GM12864 (cell line): Measurements from ENCODE around the gene PLA2G4D.

Experiments used
- DNase-seq: peaks from one replicate; pipeline ENCODE4 v3.0.0-alpha.2; 2011; ENCODE audit warnings: low read depth
- H3K4me3 ChIP-seq: 2 replicates; pipeline ENCODE4 v1.5.1; 2011; ENCODE audit warnings: mild to moderate bottlenecking, low read depth, low read length, control low read depth
- TF ChIP-seq, protein P1 (sequence below): IDR thresholded peaks from 2 replicates; pipeline ENCODE4 v1.5.1; 2011; ENCODE audit warnings: low read depth, mild to moderate bottlenecking, moderate library complexity, low read length, control low read depth, inconsistent platforms; ENCODE audit errors: missing control alignments

PLA2G4D gene

DNA sequence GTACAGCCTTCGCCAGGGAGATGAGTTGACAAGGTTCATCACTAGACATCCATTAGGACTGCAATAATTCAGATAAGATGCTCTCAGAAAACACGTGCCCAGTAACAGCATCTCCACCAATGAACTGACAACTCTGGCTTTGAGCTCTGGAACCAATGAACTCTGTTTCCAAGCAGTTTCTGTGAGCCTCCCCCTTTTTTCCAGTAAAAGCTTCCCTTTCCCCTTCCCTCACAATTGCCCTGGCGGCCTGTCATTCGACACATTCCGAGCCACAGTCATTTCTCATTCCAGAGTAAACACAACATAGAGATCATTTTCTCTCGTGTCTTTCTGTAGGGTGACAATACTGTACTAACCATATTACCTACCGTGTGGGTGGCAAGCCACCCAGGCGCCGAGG, 3.6 kb downstream of the PLA2G4D start:
- TF ChIP-seq, protein P1, sequence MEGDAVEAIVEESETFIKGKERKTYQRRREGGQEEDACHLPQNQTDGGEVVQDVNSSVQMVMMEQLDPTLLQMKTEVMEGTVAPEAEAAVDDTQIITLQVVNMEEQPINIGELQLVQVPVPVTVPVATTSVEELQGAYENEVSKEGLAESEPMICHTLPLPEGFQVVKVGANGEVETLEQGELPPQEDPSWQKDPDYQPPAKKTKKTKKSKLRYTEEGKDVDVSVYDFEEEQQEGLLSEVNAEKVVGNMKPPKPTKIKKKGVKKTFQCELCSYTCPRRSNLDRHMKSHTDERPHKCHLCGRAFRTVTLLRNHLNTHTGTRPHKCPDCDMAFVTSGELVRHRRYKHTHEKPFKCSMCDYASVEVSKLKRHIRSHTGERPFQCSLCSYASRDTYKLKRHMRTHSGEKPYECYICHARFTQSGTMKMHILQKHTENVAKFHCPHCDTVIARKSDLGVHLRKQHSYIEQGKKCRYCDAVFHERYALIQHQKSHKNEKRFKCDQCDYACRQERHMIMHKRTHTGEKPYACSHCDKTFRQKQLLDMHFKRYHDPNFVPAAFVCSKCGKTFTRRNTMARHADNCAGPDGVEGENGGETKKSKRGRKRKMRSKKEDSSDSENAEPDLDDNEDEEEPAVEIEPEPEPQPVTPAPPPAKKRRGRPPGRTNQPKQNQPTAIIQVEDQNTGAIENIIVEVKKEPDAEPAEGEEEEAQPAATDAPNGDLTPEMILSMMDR, result no peak
- no peak overlapping the region for H3K4me3 ChIP-seq
- no peak for DNase-seq

DNA sequence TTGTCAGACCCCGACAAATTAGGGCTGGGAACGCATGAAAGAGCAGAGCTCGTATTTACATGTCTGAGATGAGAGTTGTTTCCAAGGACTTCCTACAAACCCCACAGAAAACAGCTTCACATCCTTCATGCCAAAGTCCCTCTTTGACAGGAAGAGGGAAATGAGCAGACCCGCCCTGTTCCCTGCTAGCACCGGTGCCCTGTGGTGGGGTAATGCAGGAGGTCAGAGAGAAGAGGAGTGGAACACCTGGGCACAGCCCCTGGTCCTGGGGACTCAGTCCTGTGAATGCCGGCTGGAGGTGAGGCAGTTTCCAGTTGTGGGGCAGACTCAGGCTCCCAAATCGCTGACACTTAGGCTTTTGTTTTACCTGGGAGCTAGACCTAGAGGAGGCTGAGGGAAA, 4.0 kb downstream of the PLA2G4D start:
- TF ChIP-seq, protein P1, result no peak
- H3K4me3 ChIP-seq, result no peak overlapping the region
- no peak for DNase-seq

DNA sequence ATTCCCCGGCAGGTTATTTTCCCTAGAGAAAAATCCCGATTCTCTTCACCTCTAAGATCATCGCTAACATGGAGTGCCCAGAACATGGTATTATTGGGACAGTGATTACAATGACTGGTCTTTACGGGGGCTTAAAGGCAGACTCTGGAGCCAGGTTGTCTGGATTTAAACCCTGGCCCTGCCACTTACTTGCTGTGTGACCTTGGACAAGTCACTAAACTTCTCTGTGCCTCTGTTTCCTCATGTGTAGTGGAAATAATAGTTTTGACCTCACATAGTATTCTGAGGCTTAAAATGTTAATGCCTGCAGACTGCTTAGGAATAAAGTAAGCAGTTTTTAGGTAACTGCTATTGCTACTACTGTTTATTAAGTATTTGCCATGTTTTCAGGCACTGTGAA, 4.4 kb downstream of the PLA2G4D start:
- H3K4me3 ChIP-seq, result no peak overlapping the region
- TF ChIP-seq, protein P1, result no peak
- DNase-seq, result no peak

DNA sequence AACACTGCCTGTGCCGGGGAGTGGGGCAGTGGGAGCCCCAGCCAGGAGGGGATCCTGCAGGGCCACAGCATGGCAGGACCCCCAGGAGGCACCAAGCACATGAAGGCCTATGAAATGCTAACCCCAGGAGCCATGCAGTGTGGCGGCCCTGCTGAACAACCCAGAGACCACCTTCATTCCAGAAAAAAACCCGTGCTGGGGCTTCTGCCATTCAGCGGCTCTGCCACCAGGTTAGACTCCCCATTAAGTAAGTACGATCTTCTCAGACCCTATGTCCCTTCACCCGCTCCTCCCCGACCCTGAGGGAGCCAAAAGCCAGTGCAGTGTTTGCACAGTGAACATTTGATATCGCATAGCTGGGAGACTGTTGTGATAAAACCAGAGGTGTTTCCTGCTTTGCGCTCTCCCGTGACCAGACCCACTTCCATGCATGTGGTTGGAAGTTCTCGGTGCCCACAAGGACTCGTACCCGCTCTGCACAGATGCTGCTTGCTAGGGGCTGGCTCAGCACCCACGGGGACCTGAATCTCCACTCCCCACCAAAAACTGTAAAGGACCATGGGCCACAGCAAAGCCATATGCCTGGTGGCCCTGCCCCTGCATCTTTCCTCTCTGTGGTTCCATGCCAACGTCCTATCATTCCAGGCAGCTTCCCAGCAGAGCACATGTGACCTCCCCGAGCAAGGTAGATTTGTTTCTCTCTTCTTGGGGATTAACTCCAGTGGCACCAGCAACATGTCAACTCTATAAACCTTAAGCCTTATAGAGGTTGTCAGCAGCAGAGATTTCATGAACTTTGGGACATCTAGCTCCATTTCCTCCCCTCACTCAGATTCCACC, 5.3 kb downstream of the PLA2G4D start:
- H3K4me3 ChIP-seq, result no peak overlapping the region
- no peak for DNase-seq
- TF ChIP-seq, protein P1, result no peak

DNA sequence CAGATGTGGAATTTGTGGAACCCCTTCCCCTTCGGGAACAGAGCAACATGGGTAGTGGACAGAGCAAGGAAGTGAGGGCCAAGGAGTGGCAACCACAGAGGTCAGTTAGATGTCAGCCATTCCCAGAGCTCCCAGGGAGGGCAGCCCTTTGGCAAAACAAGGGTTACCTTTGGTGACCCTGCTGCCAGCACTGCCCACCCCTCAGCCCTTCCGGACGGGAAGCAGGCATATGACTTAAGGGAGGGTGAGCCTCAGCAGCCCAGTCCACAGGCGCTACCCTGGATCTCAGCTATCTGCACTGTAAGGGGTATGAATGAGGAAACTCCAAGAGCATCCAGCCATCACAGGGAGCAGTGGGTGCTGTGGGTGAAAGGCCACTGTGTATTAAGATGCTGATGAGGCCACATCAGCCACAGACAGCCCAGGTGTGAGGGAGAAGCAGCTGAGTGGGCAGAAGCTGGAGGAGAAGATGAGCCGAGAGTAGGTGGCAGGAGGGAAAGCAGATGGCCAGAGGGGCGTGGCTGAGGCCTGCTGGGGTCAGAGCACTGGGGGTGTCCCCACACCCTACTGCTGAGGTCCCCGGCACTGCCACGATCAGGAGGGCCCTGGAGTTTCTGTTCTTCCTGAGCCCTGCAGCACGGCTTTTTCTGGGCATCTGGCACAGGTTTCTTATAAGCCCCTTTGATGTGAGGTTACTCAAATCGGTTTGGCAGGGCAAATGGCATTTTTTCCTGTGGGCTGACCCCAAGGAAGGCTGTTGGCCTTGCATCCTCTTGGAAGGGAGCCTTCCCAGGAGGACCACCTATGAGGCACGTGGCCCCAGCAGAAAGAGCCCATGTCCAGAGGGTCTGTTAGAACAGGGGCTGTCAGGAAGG, 6.2 kb downstream of the PLA2G4D start:
- DNase-seq, result no peak
- H3K4me3 ChIP-seq, result no peak overlapping the region
- TF ChIP-seq, protein P1, result no peak

DNA sequence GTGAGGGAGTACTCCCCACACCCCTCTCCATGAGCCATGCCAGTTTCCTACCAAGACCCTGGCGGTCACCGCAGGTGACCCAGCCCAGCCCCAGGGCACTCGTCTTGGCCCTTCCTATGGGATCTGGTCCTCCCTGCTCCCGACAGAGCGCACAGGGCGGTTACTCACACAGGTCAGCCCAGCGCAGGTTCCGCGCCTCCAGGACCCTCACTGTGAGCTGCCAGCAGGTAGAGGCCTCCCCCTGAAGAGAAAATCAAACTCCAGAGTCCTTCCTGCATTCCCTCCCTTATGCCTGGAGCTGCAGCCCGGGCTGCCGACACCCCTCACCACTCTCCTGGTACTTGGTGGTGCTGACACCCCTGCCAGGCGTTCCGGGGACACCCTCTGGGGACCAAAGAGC, 6.9 kb downstream of the PLA2G4D start:
- DNase-seq, result no peak
- no peak overlapping the region for H3K4me3 ChIP-seq
- TF ChIP-seq, protein P1, result no peak

DNA sequence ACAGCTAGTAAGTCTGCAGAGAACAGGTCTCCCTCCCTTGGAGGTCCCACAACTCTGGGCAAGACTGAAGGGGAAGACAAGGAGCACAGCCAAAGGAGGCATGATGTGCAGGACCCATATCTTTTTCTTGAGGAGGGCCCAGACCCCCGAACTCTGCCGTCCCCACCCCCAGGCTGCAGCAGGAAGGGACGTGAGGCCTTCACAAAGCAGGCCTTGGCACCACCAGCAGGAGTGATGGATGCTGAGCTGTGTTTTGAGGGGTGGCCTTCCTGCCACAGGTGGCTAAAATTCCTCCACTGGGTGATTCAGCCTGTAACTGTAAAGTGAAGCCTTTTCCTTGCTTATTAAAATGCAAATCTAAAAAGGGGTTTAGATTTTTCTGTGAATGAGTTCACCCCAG, 8.6 kb downstream of the PLA2G4D start:
- no peak for DNase-seq
- H3K4me3 ChIP-seq, result no peak overlapping the region
- TF ChIP-seq, protein P1, result no peak
